SIG-M5 (cell line): ENCODE data around the gene PLA2G4B.

Experiments
- DNase-seq: peaks from one replicate; lab custom pipeline; 2025; lab: John Stamatoyannopoulos, UW

The PLA2G4B gene, protein sequence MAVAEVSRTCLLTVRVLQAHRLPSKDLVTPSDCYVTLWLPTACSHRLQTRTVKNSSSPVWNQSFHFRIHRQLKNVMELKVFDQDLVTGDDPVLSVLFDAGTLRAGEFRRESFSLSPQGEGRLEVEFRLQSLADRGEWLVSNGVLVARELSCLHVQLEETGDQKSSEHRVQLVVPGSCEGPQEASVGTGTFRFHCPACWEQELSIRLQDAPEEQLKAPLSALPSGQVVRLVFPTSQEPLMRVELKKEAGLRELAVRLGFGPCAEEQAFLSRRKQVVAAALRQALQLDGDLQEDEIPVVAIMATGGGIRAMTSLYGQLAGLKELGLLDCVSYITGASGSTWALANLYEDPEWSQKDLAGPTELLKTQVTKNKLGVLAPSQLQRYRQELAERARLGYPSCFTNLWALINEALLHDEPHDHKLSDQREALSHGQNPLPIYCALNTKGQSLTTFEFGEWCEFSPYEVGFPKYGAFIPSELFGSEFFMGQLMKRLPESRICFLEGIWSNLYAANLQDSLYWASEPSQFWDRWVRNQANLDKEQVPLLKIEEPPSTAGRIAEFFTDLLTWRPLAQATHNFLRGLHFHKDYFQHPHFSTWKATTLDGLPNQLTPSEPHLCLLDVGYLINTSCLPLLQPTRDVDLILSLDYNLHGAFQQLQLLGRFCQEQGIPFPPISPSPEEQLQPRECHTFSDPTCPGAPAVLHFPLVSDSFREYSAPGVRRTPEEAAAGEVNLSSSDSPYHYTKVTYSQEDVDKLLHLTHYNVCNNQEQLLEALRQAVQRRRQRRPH

DNA sequence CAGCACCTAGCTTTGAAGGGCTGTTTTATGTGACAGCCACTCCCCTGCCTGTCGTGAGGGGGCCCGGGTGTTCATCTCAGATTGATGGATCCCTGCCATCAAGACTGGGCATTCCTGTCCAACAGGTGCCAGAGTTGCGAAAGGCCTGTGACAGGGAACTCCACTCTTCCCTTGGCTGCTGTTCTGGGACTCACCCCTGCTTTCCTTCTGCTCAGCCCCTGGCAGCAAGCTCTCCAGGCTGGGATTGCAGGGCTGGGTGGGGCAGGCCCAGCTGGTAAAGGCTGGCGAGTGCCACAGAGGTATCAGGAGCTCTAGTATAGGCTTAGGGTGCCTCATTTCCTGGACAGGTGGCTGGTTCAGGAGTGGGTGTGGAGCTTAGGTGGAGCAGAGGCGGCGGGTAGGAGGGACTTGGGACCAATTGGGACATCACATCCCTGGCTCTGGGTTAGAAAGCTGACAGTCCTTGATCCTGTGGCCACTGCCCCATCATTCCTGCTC, at the start of gene PLA2G4B:
TSS of gene PLA2G4B (plus strand) at position 448 of the 498 bp plus-strand sequence. CDS start 67 bp downstream, outside the sequence.
- DNase-seq = no peak

- DNase-seq = no peak
Measured at GRCh38 chr15:41789236-41789635, 49.4 kb upstream of the PLA2G4B start.

DNA sequence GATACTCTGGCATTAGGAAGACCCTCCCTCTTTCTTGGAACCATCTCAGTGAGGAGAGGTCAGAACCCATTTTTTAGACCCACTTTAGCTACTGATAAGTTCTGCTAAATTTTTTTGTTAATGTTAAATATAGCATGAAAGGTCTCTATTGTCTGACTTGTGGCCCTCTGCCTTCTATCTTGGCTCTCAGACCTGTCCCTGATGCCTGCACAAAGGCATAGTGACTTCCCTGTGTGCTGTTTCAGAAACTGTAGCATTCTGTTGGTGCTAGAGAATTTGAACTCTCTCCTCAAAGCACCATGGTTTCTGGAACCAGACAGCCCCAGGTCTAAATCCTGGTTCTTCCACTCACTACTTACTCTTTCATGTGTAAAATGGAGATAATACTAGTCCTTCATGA, 49.0 kb upstream of the PLA2G4B start:
- no peak for DNase-seq

DNA sequence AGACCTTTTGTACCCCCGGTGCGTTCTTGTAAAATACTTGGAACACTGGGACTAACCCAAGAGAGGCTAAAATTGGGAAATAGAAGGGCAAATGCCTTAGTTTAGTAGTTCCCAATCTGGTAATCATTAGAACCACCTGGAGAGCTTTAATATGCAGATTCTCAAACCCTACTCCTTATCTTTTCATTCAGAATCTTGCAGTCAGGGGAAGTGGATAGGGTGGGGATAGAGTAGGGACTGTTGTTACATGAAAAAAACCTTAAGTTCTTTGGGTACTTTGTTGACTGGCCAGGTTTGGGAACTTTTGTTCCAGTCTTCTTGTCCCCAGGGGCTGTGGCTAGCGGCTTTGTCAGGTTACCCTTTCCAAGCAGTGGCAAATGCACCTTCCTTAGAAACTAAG, 48.5 kb upstream of the PLA2G4B start:
- no peak for DNase-seq

- no peak for DNase-seq
Measured at GRCh38 chr15:41790756-41791546, 47.7 kb upstream of the PLA2G4B start.

GRCh38 chr15:41791547-41791937, 47.1 kb upstream of the PLA2G4B start:
- no peak for DNase-seq

- DNase-seq = no peak
Measured at GRCh38 chr15:41792000-41792637, 46.5 kb upstream of the PLA2G4B start.

GRCh38 chr15:41794081-41794480, 44.6 kb upstream of the PLA2G4B start:
- DNase-seq = no peak

- no peak for DNase-seq
Measured at GRCh38 chr15:41795996-41796856, 42.4 kb upstream of the PLA2G4B start.

DNA sequence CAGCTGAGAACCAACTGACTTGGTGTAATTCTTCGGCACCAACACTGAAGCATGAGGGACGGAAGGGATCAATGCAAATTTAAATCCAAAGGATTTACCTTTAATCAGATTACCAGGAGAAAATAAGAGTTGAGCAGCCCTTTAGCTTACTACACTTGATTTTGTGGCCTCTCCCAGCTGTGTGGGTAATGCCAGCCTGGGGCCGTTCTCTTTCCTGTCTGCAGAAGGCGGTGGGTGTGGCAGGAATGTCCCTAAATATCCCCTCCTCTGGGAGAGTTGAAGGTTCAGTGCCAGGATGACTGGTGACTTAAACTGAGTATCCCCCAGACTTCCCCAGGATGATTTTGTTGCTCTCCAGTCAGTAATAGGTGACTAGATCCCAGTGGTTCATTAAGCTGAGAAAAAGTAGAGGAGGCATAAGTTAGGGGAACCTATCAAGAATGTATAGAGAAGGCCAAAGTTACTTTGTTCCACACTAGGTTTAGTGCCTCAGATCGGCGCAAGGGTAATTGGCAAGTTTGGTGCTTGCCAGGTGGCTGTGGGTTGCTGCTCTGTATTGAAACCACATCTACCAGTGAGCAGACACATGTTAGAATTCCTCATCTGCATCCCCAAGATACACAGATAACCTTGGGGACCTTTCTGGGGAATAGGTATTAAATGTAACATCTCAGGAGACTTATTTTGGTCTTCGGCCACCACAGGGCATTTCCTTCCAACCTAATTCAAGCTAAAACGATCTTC, 41.3 kb upstream of the PLA2G4B start:
- DNase-seq = no peak

GRCh38 chr15:41798607-41799487, 39.8 kb upstream of the PLA2G4B start:
- no peak for DNase-seq

DNA sequence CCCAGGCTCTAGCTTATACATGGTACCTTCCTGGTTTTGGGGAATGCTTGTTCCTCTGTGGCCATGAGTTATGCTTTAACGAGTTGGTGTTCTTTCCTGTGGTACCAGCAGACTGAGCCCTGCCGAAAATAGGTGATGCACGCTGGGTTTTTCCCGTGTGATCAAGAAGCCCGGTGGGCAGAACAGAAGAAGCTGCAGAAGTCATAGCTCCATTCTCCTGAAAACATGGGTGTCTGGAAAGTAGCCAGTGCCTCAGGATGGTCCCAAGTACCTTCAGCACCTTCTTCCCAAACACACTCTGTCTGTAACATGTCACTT, 39.2 kb upstream of the PLA2G4B start:
- DNase-seq = no peak

DNA sequence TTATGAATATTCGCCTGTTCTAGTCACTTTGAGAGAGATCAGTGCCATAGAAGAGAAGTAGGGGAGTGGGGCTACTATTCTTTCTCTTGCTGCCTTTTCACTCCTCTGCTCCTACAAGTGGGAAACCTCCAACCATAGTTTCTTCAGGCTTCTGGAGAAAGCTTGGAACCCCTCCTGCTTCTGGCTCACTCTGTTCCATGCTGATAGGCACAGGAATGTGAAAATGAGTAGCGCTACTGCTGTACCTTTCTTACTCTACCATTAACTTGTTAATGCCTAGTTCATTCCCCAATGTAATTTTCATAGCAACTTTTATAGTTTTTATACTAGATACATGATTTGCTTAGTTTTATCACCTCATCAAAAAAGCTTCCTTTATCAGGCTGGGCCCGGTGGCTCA, 37.5 kb upstream of the PLA2G4B start:
- no peak for DNase-seq

DNA sequence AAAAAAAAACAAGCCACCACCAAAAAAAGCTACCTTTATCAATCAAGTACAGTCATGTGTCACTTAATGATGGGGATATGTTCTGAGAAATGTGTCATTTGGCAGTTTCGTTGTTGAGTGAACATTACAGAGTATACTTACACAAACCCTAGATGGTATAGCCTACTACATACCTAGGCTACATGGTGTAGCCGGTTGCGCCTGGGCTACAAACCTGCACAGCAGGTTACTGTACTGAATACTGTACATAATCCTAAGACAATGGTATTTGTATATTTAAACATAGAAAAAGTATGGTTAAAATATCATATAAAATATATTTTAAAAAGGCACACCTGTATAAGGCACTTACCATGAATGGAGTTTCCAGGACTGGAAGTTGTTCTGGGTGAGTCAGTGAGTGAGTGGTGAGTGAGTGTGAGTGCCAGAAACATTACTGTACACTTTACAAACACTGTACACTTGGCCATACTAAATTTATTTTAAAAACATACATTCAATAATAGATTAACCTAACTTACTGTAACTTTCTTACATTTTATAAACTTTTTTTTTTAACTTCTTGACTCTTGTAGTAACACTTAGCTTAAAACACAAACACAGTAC, 36.7 kb upstream of the PLA2G4B start:
- DNase-seq = no peak

DNA sequence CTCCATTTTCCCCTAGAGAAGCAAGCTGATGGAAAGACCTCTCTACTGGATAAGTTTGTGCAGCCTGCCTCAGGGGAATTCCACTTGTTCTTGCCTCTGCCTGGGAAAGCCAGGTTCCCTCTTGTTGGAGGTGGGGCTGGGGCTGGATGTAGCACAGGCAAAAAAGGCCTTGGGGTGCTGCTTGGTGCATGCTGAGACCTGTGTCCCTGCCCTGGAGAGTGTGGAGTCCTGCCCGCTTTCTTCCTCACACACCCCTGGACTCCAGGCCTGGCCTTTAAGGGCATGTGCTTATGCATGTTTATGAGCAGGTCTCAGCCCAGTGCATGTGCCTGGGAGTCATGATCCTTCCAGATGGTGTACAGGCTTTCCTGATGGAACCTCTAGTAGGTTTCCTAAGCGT, 34.3 kb upstream of the PLA2G4B start:
- DNase-seq = no peak

- DNase-seq = no peak
Measured at GRCh38 chr15:41804916-41805666, 33.6 kb upstream of the PLA2G4B start.

GRCh38 chr15:41805711-41806110, 32.9 kb upstream of the PLA2G4B start:
- DNase-seq = no peak
